ENCODE data around the gene TMEM19.
"Not testable (repeated sequence)": the region's sequence is repeated elsewhere in the genome, so short reads cannot be mapped to it uniquely, and the experiment has no call there.

GRCh38 chr12:71693651-71694050 is 7.8 kb downstream of the TMEM19 start:
- not testable (repeated sequence) for TF ChIP-seq CTCF (IDR thresholded peaks at IDR 0.05; ENCODE audit: low read depth, low read length, poor library complexity, severe bottlenecking); EZH2phosphoT487 (IDR thresholded peaks at IDR 0.05; ENCODE audit: borderline replicate concordance, low read length)
